ENCODE data around the gene NAA60.
"Not testable (repeated sequence)": the region's sequence is repeated elsewhere in the genome, so short reads cannot be mapped to it uniquely, and the experiment has no call there.

Gene NAA60

DNA sequence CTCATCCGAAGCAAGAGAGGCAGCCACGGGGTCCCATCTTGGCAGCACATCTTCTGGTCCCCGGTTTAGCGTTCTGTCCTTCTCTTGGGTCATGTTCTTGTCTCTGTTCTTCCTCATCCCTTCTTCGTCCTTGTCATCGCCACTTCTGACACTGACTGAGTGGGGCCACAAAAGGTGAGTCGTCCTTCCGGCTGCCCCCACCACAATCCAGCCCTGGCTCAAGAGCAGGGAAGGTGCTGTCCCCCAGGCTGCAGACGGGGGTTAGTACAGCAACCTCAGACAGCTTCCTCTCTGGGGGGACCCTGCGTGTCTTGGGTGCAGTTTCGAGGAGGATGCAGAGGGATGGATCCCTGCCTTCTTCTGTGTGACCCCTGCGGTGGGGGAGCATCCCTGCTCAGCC is 21.8 kb downstream of the NAA60 start:
- DNase-seq = no peak

DNA sequence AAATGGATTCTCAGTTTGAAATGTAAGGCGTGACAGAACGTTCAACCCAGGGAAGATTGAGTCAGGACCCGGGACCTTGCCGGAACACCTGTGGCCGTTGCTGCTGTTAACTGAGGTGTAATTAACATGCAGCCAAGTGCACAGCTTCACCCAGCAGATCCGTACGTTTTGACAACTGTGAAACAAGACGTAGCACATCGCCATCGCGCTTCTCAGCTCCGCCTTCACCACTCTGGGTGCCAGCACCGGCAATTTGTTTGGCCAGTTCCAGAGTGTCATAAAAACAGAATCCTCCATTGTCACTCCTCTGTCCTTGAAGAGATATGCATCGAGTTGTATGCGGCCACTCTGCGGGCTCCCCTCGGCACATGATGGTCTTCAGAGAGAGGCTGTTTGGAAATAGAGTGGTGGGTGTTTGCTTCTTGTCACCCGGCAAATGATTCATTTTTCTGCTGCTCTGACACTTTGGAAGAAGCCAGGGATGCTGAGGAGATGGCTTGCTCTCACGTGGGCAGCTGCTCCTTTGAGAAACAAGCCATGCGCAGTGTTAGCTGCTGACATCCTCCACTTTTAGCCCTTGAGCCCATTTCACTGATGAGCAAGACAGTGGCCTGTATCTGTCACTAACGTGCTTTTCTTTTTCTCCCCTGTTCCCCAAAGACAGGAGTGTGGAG is 22.6 kb downstream of the NAA60 start:
- DNase-seq = no peak

DNA sequence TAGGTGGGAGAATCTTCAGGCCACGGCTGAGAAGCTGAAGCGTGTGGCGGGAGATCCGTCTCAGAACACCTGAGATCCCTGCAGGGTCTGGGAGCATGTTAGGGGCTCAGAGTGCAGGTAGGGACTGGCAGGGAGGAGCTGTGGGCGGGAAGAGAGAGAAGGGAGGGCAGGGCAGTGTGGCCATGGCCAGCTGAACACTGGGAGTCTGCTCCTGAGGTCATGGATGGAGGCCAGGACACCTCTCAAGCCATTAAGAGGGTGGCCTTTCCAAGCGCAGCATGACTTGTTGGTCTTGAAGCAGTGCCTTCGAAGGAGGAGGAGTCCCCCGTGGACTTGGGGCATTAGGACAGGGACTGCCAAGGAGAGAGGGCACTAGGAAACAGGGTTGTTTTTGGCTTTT is 23.7 kb downstream of the NAA60 start:
- DNase-seq = no peak

DNA sequence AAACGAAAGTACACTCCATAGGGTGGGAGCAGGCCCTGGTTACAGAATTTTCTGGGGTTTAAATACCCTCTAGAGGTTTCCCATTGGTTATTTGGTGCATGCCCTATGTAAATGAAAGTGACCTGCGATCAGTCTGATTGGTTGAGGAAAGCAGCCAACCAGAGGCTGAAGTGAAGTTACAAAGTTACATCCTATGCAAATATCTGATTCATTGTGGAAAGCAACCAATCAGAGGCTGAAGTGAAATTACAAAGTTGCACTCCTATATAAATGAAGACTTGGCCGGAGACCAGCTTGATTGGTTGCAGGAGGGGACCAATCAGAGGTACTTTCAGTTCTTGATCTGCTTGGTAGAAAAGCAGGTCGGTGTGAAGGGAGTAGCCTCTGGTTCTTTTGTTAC is 24.4 kb downstream of the NAA60 start:
- DNase-seq = no peak

DNA sequence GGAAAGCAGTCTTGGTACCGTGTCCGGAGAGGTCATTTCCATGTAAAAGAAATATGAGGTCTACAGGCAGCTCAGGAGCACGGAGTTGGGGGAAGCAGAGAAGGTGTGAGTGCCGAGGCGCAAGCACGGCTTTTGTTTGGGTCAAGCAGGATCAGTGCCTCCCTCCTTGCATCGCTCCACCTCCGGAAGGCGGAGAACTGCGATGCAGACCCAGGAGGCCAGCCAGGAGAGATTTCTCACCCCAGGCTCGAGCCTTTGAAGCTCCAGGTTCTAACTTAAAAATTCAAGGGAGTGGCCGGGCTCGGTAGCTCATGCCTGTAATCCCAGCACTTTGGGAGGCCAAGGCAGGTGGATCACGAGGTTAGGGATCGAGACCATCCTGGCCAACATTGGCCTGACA is 25.0 kb downstream of the NAA60 start:
- no peak for DNase-seq

DNA sequence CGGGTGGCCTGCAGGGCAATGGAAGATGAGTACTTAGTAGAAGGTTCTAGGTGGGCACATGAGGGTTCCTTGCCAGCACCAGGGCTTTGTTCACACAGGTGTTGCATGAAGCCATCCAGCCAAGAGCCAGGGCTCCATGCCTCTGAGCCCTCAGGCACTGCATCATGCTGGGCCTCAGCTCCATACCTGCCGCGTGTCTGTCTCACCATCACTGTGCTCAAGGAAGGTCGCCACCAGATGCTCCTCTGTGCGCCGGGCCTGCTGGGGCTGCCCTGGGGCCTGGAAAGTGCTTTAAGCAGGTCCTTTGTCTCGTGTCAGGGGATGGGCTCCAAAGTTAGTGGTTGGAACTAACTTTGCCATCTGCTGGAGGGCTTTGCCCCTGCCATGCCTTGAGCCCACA is 26.3 kb downstream of the NAA60 start:
- no peak for DNase-seq

DNA sequence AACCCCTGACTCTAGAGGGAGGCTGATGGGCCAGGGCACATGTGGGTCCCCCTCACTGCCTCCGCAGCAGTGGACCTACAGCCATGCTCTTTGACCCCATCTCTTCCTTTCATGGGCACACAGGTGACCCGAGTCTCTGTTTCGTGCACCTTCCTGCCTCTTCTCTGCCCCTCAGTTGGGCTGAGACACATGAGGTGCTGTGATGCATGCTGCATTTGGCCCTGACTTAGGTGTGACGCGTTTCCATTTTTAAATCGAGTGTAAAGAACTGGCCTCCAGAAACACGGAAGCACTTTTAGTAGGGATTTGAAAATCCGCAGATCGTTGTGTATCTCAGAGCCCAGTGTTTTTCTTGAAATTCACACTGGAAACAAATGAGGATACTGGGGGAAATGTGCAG is 27.2 kb downstream of the NAA60 start:
- DNase-seq = no peak

DNA sequence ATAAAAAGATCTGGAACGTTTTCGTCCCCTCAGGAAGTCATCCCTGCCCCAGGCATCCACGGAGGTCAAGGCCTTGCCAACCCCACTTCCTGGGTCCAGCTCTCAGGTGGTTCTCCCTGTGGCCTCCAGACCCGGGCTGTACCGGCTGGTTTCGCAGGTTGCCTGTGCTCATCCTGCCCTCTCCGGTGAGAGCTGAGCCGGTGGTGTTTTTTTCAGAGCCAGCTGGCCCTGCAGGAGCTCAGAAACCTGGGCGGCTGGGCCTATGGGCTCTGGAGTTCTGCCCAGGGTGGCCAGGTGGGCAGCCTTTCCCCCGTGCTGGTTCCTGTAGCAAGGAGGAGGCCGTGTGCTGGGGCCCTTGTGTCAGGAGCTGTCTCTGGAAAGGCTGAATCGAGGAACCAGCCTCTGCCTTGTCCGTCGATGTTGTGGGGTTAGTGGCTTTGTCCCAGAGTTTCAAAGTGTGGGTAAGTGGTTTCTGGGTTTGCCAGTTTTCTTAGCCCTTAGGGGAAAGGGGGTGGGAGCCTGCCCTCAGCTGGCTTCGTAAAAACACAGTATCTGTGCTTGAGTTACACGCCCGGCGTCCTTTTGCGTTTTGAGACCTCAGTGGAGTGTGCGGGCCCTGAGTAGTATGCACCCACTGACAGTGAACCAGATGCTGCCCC is 28.2 kb downstream of the NAA60 start:
- DNase-seq = no peak

DNA sequence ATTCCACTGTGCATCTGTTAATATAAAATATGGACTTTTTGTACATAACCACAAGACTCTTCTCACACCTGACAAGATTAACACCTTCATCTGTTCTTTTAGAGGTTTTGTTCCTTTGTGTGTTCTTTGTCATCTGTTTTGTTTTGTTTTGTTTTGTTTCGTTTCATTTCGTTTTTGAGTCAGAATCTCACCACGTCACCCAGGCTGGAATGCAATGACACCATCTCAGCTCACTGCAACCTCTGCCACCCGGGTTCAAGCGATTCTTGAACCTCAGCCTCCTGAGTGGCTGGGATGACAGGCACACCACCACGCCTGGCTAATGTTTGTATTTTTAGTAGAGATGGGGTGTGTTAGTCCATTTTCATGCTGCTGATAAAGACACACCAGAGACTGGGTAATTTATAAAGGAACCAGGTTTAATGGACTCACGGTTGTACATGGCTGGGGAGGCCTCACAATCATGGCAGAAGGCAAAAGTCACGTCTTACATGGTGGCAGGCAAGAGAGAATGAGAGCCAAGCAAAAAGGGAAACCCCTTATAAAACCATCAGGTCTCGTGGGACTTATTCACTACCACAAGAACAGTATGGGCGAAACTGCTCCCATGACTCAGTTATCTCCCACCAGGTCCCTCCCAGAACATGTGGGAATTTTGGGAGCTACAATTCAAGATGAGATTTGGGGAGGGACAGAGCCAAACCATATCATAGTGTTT is 29.6 kb downstream of the NAA60 start:
- DNase-seq = no peak

DNA sequence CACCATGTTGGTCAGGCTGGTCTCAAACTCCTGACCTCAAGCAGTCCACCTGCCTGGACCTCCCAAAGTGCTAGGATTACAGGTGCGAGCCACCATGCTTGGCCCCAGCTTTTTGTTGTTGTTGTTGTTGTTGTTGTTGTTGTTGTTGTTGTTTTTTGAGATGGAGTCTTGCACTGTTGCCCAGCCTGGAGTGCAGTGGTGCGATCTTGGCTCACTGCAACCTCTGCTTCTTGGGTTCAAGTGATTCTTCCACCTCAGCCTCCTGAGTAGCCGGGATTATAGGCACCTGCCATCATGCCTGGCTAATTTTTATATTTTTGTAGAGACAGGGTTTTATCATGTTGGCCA is 30.1 kb downstream of the NAA60 start:
- not testable (repeated sequence) for DNase-seq

DNA sequence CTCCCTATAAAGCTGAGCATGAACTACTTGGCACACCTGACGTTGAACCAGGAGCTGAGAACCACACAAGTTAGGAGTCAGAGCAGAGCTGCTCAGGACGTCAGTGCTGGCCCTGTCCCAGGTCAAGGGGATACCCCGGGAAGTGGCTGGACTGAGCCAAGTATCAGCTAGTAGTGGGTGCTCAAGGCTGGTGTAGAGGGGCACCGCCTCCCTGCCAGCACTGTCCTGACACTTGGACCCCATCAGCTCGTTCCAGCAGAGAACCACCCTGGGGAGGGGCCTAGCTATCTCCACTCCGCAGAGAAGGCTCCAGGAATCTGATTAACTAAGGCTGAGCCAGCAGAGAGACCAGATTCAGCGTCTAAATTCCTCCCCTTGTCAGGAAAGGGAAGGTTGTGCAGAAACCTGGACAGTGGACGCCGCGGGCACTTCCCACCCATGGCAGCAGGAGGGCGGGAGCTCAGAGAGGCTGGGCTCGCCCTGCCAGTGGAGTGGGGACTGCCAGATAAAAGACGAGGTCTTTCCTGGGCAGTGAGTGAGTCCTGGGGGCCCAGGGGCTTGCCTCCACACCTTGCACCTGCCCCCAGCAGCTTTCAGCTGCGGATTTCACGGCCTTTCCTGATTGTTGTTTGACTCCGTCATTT is 30.8 kb downstream of the NAA60 start:
- no peak for DNase-seq

DNA sequence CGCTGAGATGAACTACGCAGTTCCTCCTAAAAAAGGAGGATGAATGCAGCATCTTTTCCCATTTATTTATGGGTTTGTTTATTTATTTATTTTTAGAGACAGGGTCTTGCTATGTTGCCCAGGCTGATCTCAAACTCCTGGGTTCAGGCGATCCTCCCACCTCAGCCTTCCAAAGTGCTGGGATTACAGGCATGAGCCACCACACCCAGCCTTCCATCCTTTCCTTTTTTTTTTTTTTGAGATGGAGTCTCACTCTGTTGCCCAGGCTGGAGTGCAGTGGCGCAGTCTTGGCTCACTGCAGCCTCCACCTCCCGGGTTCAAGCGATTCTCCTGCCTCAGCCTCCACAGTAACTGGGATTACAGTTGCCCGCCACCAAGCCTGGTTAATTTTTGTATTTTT is 31.4 kb downstream of the NAA60 start:
- DNase-seq = not testable (repeated sequence)

DNA sequence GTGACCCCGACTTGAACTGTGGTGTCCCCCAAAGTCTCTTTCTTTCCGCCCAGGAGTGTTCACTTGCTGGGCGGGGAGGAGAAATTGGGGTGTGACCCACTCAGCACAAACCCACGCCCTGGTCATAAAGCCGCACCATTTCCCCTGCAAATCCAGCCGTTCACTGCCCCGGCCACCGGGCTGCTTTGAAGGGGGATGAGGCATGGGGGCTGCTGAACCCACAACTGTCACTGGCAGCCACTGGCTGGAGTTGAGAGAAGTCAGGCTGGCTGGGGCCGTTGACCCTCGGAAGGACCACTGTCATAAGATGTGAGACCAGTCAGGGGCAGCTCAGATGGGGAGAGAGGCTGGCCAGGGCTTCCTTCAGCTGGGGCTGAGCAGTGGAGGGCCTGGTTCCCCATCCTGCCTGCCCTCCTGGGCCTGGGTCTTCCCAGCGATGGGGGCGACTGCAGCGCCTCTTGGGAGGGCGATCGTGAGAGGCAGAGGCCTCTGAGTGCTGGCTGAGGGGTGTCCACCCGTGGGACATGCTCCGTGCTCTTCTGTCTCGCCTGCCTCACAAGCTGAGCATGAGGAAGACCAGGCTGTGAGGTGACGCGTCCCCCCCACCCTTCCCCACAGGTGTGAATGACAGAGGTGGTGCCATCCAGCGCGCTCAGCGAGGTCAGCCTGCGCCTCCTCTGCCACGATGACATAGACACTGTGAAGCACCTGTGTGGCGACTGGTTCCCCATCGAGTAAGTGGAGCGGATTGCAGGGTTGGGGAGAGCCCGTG is 32.3 kb downstream of the NAA60 start:
- DNase-seq = no peak

DNA sequence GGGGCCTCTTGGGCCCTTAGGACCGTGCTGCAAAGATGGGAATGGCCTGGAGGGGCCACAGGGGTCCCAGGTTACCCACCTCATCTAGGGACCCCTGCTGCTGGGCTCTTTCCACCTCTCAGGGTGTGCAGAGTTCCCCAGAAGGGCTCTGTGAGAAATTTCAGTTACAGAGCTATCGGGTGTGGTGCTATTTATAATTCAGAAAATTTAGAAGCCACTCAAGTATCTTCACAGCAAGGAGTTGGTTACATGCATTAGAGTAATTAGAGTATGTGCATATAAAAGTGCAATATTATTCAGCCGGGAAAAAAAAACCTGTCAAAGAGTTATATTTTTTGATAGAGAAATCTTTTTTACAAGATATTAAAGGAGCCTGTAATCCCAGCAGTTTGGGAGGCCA is 32.9 kb downstream of the NAA60 start:
- DNase-seq = no peak

DNA sequence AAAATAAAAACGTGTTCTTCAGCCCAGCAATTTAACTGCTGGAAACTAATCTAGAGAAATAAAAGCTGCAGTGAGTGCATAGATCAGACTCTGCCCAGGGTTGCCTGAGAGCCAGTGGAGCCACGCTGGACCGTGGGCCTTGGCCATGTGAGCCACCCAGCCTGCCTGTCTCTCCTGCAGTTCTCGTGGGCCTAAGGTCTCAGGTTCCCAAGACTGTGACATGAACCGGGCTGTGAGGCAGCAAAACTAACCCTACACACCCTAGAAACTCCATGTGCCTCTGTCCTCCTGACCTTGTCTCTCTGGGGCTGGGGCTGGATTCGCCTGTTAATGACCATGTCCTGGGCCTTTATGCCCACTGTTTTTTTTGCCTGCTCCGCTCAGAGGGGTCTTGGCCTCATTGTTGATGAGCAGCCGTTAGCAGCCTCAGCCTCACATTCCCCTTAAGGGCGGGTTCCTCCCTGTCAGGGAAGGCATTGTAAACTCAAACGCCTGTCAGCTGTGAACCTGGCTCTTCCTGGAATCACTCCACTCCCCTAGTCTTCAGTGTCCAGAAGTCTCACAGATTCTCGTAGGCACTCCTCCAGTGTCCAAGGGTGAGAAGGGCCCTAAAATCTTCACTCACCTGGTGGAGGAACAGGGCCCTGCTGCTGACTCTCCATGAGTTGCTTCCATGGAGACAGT is 34.9 kb downstream of the NAA60 start:
- no peak for DNase-seq

DNA sequence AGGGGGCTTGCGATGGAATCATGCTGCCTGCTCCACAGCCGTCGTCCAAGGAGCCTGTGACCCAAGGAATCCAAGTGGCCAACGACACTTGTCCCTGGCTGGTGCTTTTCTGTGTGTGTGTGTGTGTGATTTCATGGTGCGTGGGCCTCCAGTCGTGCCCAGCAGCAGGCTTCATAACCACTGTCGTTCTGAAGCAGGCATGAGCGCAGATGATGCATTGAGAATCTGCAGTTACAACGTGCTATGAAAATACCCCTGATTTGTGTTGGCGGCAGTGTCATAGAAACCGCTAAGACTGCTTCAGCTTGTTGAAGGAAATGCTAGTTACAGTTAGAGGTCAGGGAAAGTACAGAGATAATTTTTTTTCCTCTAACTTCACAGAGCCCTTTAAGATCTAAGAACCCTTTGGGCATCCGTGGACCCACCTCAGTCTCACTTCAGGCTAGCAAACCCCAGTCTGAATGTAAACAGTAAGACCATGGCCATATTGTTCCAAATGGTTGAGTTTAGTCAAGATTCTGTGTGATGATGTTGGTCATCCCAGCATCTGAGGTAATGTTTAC is 36.3 kb downstream of the NAA60 start:
- DNase-seq = peak; percentile 6

DNA sequence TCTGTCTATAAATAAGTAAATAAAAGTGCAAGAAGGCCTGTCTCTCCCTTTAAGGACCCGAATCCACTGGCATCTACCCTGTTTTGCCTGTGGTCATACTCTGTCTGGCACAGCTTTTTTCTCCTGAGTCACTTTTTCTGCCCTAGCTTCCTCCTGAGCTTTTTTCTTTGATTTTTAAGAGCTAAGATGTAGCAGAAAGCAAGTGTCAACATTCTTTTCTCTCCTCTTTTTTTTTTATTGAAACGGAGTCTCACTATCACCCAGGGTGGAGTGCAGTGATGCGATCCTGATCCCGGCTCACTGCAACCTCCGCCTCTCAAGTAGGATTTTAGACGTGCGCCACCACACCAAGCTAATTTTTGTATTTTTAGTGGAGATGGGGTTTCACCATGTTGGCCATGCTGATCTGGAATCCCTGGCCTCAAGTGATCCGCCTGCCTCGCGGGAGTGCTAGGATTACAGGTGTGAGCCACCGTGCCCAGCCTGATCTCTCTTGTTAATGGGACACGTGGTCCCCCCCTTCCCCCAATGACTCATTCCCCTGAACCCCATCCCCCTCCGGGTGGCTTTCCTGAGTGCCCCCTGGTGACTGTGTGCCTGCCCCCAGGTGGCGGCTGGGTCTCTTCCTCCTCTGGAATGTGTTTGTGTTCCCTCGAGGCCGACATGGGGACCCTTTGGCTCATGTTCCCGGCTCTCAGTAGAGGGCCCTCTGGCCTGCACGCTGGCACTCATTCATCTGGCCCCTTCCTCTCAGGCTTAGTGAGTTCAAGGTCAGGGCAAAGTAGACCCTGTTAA is 37.6 kb downstream of the NAA60 start:
- DNase-seq = no peak

DNA sequence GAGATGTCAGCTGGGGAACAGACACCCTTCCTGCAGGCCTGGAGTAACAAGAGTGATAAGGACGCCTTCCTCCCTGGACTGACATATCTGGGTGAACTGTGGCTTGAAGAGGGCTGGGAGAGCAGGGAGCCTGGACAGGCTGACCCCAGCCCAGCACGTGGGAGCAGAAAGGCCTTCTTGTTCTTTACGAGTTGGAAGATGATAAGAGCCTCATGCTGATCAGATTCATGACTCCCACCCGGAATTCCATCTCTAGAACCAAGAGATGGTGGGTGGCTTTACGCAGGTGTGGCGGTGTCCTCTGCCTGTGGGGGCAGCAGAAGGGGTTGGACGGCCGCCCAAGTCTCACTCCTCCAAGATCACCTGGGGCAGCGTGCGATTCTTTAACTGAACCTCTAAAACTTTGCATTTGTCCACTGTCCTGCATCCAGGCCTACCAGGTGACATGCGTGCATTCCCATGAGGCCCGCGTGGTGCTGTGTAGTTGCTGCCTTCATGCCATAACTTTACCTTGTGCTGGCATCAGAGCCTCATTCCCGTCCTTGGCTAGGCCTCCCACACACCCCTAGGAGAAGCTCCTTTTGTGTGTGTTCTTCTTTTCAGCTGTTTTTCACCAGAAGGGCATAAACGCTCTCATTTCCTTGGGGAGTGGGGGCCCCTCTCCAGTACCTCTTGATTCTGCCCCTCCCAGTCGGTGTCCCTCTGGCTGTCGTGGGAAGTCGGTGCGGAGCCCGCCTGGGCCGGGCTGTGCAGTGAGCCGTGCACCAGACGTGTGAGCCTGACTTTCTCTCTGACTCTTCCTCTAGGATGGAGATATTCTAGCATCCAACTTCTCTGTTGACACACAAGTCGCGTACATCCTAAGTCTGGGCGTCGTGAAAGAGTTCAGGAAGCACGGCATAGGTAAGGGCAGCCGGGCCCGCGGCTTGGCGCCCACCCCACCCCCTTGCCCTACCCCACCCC is 38.5 kb downstream of the NAA60 start:
- DNase-seq = no peak

DNA sequence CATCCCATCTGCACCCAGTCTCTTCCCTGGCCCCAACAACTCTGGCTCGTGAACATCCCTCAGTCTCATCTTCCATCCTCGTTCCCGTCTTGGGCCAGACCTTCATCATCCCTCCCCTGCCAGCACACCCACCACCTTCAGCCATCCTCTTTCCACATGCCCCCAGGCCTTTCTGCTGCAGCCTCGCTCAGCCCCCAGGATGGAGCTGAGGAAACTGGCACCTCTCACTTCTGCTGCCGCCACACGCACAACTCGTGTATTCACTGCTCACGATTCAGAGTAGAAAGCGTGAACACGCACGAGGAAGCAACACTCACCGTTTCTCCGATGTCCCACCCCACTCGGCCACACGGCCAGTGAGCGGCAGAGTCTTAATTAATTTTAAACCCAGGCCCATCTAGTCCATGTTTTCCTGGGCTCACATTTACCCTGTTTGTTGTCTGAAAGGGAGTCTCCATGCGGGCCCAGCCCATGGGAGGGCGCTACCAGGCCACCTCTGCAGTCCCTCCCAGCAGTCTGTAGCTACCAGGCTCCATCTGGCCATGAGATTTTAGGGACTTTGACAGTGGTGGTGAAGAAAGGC is 39.3 kb downstream of the NAA60 start:
- no peak for DNase-seq
